CD14-positive monocyte (primary cell): ENCODE data around the gene NOPCHAP1. TPM values are rescaled to one million over a fixed set of nuclear protein-coding genes. Genes with fewer than 3 reads are reported as not detected.
"Not testable (repeated sequence)": the region's sequence is repeated elsewhere in the genome, so short reads cannot be mapped to it uniquely, and the experiment has no call there.

ENCODE experiments used
- DNase-seq, 3 donors: peaks; one replicate each; pipeline ENCODE4 v3.0.0-alpha.2; 2011 to 2022
- H2AFZ ChIP-seq: 2 replicates; pipeline ENCODE4 v1.6.0; 2012; ENCODE audit warnings: mild to moderate bottlenecking, low read depth, low read length, inconsistent platforms; ENCODE audit not compliant: insufficient read depth, poor library complexity, severe bottlenecking
- H3K27ac ChIP-seq, 2 donors: 1 replicate in 1 of 2; 2 replicates in 1 of 2; pipeline ENCODE4 v1.5.1; 2012 to 2013; ENCODE audit warnings: low read length in 2 of 2, control low read depth in 1 of 2, inconsistent platforms in 1 of 2, low read depth in 1 of 2, mild to moderate bottlenecking in 1 of 2
- H3K27me3 ChIP-seq, 2 donors: one replicate each; pipeline versions ENCODE4 v1.6.0 to v1.6.1; 2011 to 2013; ENCODE audit warnings: low read length in 2 of 2; ENCODE audit not compliant: control insufficient read depth in 2 of 2, insufficient read depth in 2 of 2
- H3K36me3 ChIP-seq, 2 donors: replicated peaks in 1 of 2; 1 replicate in 1 of 2; 2 replicates in 1 of 2; pipeline versions ENCODE4 v1.5.1 to v1.6.1; 2012 to 2013; ENCODE audit warnings: low read length in 2 of 2, control low read depth in 1 of 2, inconsistent platforms in 1 of 2, mild to moderate bottlenecking in 1 of 2; ENCODE audit not compliant: insufficient read depth in 2 of 2, control insufficient read depth in 1 of 2
- H3K4me1 ChIP-seq, 2 donors: 1 replicate in 1 of 2; 2 replicates in 1 of 2; pipeline versions ENCODE4 v1.5.1 to v1.6.1; 2012 to 2013; ENCODE audit warnings: low read length in 2 of 2, control low read depth in 1 of 2, inconsistent platforms in 1 of 2, mild to moderate bottlenecking in 1 of 2, moderate library complexity in 1 of 2; ENCODE audit not compliant: insufficient read depth in 2 of 2, control insufficient read depth in 1 of 2
- H3K4me2 ChIP-seq: replicated peaks from 2 replicates; pipeline ENCODE3; 2012; ENCODE audit warnings: low read length, moderate library complexity, mild to moderate bottlenecking; ENCODE audit not compliant: poor library complexity, severe bottlenecking; ENCODE audit errors: extremely low read depth
- H3K4me3 ChIP-seq, 3 experiments: fragments of 200-600 bp in 1 of 3; sonication (generic) in 1 of 3; replicated peaks in 1 of 3; 1 replicate in 2 of 3; 2 replicates in 1 of 3; pipeline ENCODE4 v1.5.1; 2011 to 2013; ENCODE audit warnings: low read length in 3 of 3, mild to moderate bottlenecking in 3 of 3, control low read depth in 2 of 3, low read depth in 2 of 3, inconsistent platforms in 1 of 3, moderate library complexity in 1 of 3
- H3K79me2 ChIP-seq: 2 replicates; pipeline ENCODE4 v1.6.0; 2012; ENCODE audit warnings: mild to moderate bottlenecking, control low read depth, inconsistent platforms, low read length, moderate library complexity; ENCODE audit not compliant: insufficient read depth
- H3K9ac ChIP-seq: 2 replicates; pipeline ENCODE4 v1.6.0; 2017; ENCODE audit warnings: low read length, mild to moderate bottlenecking; ENCODE audit not compliant: insufficient read depth, poor library complexity, severe bottlenecking
- H3K9me3 ChIP-seq, 2 donors: replicated peaks in 1 of 2; 1 replicate in 1 of 2; 2 replicates in 1 of 2; pipeline versions ENCODE4 v1.5.1 to v1.6.1; 2012 to 2013; ENCODE audit warnings: low read length in 2 of 2, control low read depth in 1 of 2; ENCODE audit not compliant: control insufficient read depth in 1 of 2, insufficient read depth in 1 of 2
- H4K20me1 ChIP-seq: 2 replicates; pipeline ENCODE4 v1.6.0; 2012; ENCODE audit warnings: mild to moderate bottlenecking, low read length, control low read depth, moderate library complexity; ENCODE audit not compliant: insufficient read depth
- H3K27ac Mint-ChIP-seq, 7 donors: one replicate each; pipeline ENCODE4 v1.8.0; 2020; ENCODE audit warnings: mild to moderate bottlenecking in 7 of 7, mixed read lengths in 7 of 7, moderate library complexity in 6 of 7, inconsistent platforms in 2 of 7
- H3K27me3 Mint-ChIP-seq, 3 donors: one replicate each; pipeline ENCODE4 v1.8.0; 2021 to 2022; ENCODE audit warnings: low read depth in 3 of 3, mild to moderate bottlenecking in 3 of 3, mixed read lengths in 3 of 3, moderate library complexity in 3 of 3, inconsistent platforms in 1 of 3
- H3K36me3 Mint-ChIP-seq, 2 donors: one replicate each; pipeline ENCODE4 v1.8.0; 2020; ENCODE audit warnings: mixed read lengths in 2 of 2, inconsistent platforms in 1 of 2, mild to moderate bottlenecking in 1 of 2
- H3K4me1 Mint-ChIP-seq: one replicate; pipeline ENCODE4 v1.8.0; 2020; ENCODE audit warnings: mild to moderate bottlenecking, mixed read lengths
- H3K4me3 Mint-ChIP-seq, 2 donors: one replicate each; pipeline ENCODE4 v1.8.0; 2020; ENCODE audit warnings: mild to moderate bottlenecking in 2 of 2, mixed read lengths in 2 of 2, moderate library complexity in 1 of 2
- H3K9me3 Mint-ChIP-seq, 7 donors: one replicate each; pipeline ENCODE4 v1.8.0; 2020 to 2022; ENCODE audit warnings: mixed read lengths in 7 of 7, mild to moderate bottlenecking in 6 of 7, moderate library complexity in 6 of 7, inconsistent platforms in 2 of 7
- CTCF ChIP-seq: fragments of 200-600 bp; IDR thresholded peaks from one replicate; pipeline ENCODE4 v1.8.0; 2022; ENCODE audit warnings: antibody characterized with exemption, mild to moderate bottlenecking
- WGBS: methylation state at CpG from one replicate; pipeline ENCODE4 v1.1.5; 2013; ENCODE audit warnings: missing lambda C conversion rate; ENCODE audit not compliant: insufficient coverage; 5-methylcytosine and 5-hydroxymethylcytosine counted together
- intact Hi-C, 2 donors: fragments of 100-400 bp; cut with micrococcal nuclease; formaldehyde crosslinking; loops; one replicate each; pipeline versions ENCODE4 v1.15.0 to v1.15.1; 2023
- polyA plus RNA-seq, 3 donors: library from polyadenylated mRNA; depleted of rRNA in 1 of 3; unstranded in 2 of 3; stranded (reverse) in 1 of 3; fragments of 300-500 nt in 2 of 3; fragments of >200 nt in 1 of 3; fragmentation: Illumina TruSeq in 2 of 3; gene quantifications; 1 replicate in 2 of 3; 2 replicates in 1 of 3; pipeline ENCODE4 v1.2.3, GENCODE V29; 2012 to 2021

NOPCHAP1 gene
- polyA plus RNA-seq, 3 donors, result 2.6 to 14.0 (median 12.0) TPM

- Histone ChIP-seq H4K20me1 (no peaks in the 10 kb centered on the region), H3K4me1 (peaks cover 35 to 38% of the 10 kb centered on the region in 2 donors), H3K4me2 (no peak overlapping the region), H3K36me3 (no peaks in the 10 kb centered on the region), H3K79me2 (no peaks in the 10 kb centered on the region), H3K9ac (no peak overlapping the region), H3K4me3 (no peak overlapping the region), H3K27ac (no peak overlapping the region), H2AFZ (no peak overlapping the region), H3K27me3 (peaks cover 0 to 2% of the 10 kb centered on the region in 2 donors), H3K9me3 (no peaks in the 10 kb centered on the region)
- Mint-ChIP-seq H3K27ac (peak overlapping the region in 2 of 7 donors; percentile 35 to 45), H3K36me3 (no peaks in the 10 kb centered on the region), H3K9me3 (peaks cover 0 to 4% (median 0%) of the 10 kb centered on the region in 7 donors), H3K4me3 (no peak overlapping the region), H3K4me1 (peaks cover 40% of the 10 kb centered on the region), H3K27me3 (peaks cover 0 to 3% (median 2%) of the 10 kb centered on the region in 3 donors)
- WGBS, result 40% methylated on average over 1 of the region's 4 CpGs
- DNase-seq, result peak; percentile 22 to 74 (median 57)
- no peak for TF ChIP-seq CTCF
- intact Hi-C loops, result no loop called here
Measured at GRCh38 chr12:104975587-104976343, 10.4 kb upstream of the NOPCHAP1 start.

GRCh38 chr12:104976703-104977102 is 9.4 kb upstream of the NOPCHAP1 start:
- H3K4me2 ChIP-seq, result no peak overlapping the region

GRCh38 chr12:104977688-104978087 is 8.4 kb upstream of the NOPCHAP1 start:
- peaks cover 35 to 38% of the 10 kb centered on the region in 2 donors for H3K4me1 ChIP-seq
- H3K4me3 ChIP-seq, H3K27me3 Mint-ChIP-seq, H3K27ac ChIP-seq, H3K27me3 ChIP-seq, H3K36me3 ChIP-seq, H3K9ac ChIP-seq, H3K79me2 ChIP-seq, H3K4me2 ChIP-seq, DNase-seq, H2AFZ ChIP-seq, H3K9me3 Mint-ChIP-seq, intact Hi-C loops, H4K20me1 ChIP-seq, H3K4me3 Mint-ChIP-seq, H3K9me3 ChIP-seq, H3K36me3 Mint-ChIP-seq: not testable (repeated sequence)
- 96% methylated on average over 15 of the region's 15 CpGs for WGBS
- H3K4me1 Mint-ChIP-seq, result peaks cover 35% of the 10 kb centered on the region
- H3K27ac Mint-ChIP-seq, result peak overlapping the region in 2 of 7 donors; percentile 26 to 46

More at GRCh38 chr12:104976703-104977102, 9.4 kb upstream of the NOPCHAP1 start:
- Histone ChIP-seq H3K36me3 (no peaks in the 10 kb centered on the region), H3K4me3 (no peak overlapping the region), H3K4me1 (peaks cover 35 to 38% of the 10 kb centered on the region in 2 donors), H3K27me3 (peaks cover 0 to 2% of the 10 kb centered on the region in 2 donors), H2AFZ (no peak overlapping the region), H3K27ac (no peak overlapping the region), H3K9me3 (no peaks in the 10 kb centered on the region), H3K79me2 (no peaks in the 10 kb centered on the region), H4K20me1 (no peaks in the 10 kb centered on the region), H3K9ac (no peak overlapping the region)
- H3K4me3 Mint-ChIP-seq, result no peak overlapping the region
- intact Hi-C loops, result no loop called here
- no peak for TF ChIP-seq CTCF
- 97% methylated on average over 7 of the region's 8 CpGs for WGBS
- peaks cover 0 to 4% (median 0%) of the 10 kb centered on the region in 7 donors for H3K9me3 Mint-ChIP-seq
- peaks cover 0 to 3% (median 2%) of the 10 kb centered on the region in 3 donors for H3K27me3 Mint-ChIP-seq
- DNase-seq, result no peak
- H3K27ac Mint-ChIP-seq, result peak overlapping the region in 2 of 7 donors; percentile 20 to 70
- no peaks in the 10 kb centered on the region for H3K36me3 Mint-ChIP-seq
- peaks cover 35% of the 10 kb centered on the region for H3K4me1 Mint-ChIP-seq
